Urothelium cell line (cell line): Measurements from ENCODE around the gene CDK19.
"Not testable (repeated sequence)": the region's sequence is repeated elsewhere in the genome, so short reads cannot be mapped to it uniquely, and the experiment has no call there.

Experiments used
- DNase-seq: peaks from one replicate; pipeline ENCODE4 v3.0.0; 2011; ENCODE audit warnings: low spot score, mixed read lengths
- FAIRE-seq: peaks from 2 replicates; lab custom pipeline; 2011; peaks lifted over from hg19 to GRCh38; lab: Jason Lieb, UNC

CDK19 gene

DNA sequence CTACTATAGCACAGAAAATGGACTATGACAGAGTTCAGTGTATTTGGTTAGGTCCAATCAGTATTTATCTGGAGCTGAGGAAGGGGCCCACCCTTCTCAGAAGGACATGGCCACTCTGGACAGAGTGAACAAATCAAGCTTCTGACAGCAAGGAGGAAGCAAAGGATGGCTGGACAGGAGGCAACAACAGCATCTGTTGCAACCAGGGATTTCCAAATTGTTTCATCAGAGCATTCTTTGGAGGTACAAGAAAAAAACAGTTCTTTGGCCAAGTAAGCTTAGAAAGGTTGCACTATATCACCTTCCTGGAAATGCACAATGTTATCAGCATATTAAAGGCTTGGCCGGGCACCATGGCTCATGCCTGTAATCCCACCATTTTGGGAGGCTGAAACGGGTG is 220.2 kb downstream of the CDK19 start:
- DNase-seq: no peak
- FAIRE-seq: no peak

DNA sequence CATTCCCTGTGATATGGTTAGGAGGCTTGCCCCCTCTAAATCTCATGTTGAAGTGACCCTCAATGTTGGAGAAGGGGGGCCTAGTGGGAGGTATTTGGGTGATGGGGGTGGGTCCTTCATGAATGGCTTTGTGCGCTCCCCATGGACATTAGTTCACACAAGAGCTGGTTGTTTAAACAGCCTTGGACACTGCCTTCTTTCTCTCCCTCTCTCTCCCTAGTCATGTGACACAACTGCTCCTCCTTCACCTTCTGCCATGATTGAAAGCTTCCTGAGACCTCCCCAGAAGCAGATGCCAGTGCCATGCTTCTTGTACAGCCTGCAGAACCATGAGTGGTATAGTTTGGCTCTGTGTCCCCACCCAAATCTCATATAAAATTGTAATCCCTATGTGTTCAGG is 221.6 kb downstream of the CDK19 start:
- no peak for FAIRE-seq
- no peak for DNase-seq

- DNase-seq (no peak), FAIRE-seq (no peak)
Measured at GRCh38 chr6:110592765-110593164, 222.5 kb downstream of the CDK19 start.

- FAIRE-seq: no peak
- DNase-seq: no peak
Measured at GRCh38 chr6:110590821-110591351, 224.4 kb downstream of the CDK19 start.

DNA sequence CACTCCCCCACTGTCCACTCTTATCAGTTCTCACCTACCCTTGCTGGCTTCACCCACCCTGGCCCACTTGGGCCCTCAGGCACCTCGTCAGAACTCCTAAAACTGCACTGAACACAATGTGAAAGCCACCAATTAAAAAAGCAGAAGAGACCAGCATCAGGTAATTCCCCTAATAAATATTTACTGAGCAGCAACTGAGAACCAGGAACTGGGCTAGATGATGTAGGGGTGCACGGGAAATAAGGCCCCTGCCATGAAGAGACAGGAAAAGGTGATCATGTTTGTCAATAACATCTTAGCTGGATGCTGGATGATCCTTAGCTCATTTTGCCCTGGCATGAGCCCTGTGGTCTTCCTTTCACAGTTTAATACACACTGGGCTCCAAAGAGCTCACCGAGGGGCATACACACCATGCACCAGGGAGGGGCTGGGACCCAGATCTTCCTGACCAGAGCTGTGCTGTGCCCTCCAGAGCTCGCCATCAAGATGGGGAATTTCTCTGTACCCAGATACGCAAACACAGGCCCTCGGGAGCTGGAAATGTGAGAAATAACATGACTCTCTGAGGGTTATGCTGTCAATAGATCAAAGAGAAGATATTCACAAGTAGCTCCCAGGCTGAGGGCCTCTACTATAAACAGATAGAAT is 225.3 kb downstream of the CDK19 start:
- DNase-seq (no peak), FAIRE-seq (no peak)

- no peak for FAIRE-seq
- no peak for DNase-seq
Measured at GRCh38 chr6:110587328-110587727, 227.9 kb downstream of the CDK19 start.

GRCh38 chr6:110581679-110582078 is 233.6 kb downstream of the CDK19 start:
- DNase-seq (no peak), FAIRE-seq (no peak)

DNA sequence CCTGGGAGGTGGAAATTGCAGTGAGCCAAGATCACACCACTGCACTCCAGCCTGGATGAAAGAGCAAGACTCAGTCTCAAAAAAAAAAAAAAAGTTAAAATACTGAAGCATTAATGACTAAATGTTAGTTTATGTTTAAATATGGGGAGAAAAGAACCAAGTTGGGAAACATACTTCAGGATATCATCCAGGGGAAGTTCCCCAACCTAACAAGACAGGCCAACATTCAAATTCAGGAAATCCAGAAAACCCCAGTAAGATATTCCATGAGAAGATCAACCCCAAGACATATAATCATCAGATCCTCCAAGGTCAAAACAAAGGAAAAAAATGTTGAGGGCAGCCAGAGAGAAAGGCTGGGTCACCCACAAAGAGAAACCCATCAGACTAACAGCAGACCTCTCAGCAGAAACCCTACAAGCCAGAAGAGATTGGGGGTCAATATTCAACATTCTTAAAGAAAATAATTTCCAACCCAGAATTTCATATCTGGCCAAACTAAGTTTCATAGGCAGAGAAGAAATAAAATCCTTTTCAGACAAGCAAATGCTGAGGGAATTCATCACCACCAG is 237.6 kb downstream of the CDK19 start:
- DNase-seq, FAIRE-seq: not testable (repeated sequence)

DNA sequence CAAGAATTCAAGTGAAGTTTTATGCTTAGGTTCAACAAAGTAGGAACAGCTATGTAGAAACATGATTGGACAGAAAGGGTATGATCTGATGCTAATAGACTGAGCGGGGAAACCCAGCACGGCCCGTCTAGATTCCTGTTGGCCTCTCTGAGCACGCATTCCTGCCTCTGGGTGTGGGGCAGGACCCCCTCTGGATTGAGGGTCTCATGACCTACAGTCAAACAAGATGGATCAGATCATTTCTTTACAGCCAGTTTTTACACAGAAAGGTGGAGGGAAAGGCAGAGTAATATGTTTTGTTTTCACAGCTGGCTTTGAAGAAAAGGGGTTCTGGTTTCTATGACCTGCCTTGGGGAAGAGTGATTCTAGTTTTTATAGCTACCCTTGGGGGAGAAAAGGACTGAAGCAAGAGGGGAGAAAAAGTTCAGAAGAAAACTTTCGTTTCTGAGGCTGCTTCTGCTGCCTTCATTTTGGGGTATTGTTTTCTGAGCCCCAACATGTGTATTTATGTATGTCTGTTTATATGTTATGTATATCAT is 239.3 kb downstream of the CDK19 start:
- FAIRE-seq (no peak), DNase-seq (no peak)

- FAIRE-seq (no peak), DNase-seq (no peak)
Measured at GRCh38 chr6:110574817-110575216, 240.5 kb downstream of the CDK19 start.

- DNase-seq (no peak), FAIRE-seq (no peak)
Measured at GRCh38 chr6:110573537-110573936, 241.7 kb downstream of the CDK19 start.

DNA sequence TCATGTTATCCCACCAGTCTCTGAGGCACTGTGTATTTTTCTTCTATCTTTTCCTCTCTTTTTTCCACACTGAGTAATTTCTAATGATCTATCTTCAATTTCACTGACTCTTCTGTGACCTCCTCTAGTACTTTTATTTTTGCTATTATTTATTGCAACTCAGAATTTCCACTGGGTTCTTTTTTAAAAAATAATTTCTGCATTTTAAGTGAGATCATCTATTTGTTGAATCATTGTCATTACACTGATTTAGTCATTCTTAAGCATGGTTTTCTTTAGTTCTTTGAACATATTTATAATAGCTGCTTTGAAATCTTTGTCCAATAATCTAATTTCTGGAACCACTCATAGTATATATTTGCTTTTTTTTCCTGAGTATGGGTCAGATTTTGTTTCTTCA is 242.1 kb downstream of the CDK19 start:
- FAIRE-seq: no peak
- no peak for DNase-seq

DNA sequence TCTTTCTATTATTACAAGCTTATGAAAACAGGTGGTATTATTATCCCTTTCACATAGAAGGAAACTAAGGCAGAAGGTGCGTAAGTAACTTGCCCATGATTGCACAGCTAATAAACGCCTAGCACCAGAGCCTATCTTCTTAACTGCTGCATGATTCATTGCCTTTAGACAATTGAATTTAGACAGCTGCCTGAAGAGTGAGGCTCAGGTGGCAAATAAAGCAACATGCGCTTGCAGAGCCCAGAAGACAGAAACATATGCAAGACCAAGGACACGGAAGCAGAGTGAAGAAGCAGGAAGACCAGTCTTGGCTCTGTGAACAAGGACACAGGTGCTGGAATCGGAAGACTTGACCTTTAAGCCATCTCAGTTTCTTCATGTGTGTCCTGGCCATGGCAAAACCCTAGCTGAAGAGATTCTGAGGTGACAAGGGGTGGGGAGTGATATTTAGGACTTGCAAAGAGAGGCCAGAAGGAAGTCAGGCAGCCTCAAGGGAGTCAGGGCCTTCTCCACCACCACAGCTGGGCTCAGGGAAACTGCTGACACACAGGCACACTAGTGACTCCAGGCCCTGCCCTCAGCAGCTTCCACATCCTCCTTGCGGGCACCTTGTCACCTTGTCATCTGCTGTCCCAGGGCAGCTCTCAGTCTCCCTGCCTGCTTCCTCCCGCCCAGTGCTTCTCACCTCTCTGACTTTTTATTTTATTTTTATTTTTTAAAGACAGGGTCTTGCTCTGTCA is 247.1 kb downstream of the CDK19 start:
- no peak for FAIRE-seq

GRCh38 chr6:110566346-110567125 is 248.7 kb downstream of the CDK19 start:
- FAIRE-seq (no peak), DNase-seq (peak; percentile 18)

More for the DNA sequence above, 247.1 kb downstream of the CDK19 start:
- DNase-seq: no peak

DNA sequence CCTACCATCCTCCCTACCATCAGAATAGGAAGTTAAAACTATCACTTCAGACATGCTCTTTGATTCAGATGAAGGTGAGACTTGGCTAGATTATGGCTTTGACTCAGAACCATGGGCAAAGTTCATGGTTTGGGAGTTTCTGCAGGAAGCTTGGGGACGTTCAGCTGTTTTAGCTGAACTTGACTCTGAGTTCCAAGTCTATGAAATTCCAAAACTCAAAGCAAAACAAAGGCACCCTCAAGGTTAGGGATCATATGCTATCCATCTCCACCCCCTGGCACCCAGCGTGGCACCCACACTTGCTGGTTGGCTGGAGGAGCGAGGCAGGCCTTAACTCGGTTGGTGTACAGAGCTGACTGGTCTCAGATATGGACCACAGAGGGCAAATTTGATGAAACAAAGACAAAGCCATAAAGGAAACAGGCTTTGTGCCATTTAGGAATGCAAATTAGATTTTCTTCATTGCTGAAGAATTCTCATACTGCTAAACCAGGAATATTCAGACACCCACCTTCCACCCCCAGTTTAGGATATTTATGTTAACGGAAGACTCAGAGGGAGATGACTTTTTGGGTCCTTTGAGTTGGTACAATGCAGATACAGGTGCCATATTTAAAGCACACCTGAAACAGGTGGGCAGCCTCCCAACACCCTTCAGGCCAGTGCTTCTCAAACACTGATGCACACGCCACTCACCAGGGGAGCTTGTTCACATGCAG is 250.4 kb downstream of the CDK19 start:
- DNase-seq (no peak), FAIRE-seq (no peak)

DNA sequence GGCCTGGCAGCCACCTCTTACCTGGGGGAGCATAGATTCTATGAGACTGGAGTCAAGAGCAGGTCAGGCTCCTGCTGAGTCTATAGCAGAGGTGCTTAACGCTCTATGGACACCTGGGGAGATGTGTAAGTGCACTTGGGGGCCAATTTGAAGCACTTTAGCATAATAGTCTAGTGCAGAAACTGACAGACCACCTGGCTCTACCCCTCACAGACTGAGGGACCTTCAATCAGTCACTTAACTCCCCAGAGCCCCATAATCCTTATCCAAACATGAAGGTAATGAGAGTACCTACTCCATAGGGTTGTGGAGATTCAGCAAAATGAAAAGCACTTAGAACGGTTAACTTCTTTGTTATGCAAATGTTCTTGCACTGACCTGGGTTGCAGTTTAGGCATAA is 251.6 kb downstream of the CDK19 start:
- FAIRE-seq (no peak), DNase-seq (no peak)

DNA sequence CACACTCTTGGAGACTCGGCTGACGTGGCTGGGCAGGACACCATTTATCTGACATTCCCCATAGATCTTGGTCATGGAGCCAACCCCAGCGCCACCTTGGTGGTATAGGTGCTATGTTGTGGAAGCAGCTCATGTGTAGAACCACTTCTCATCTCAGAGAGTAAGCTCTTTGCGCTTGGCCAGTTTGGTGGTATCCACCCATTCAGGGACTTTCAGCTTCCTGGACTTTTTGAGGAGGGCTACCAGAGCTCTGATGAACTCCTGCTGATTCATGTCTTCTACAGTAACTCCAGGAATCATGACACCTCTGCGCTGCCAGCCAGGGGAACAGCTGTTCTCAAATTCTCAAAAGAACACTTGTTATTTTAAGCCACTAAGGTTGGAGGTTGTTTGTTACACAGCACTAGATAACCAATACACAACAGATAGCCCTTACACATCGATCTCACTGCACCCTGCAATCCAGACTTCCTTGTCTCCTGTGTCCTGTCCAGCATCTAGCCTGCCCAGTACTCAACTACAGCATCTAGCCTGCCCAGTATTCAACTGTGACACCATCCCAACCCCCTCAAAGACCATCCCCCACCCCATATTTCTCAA is 252.9 kb downstream of the CDK19 start:
- DNase-seq: no peak
- no peak for FAIRE-seq

DNA sequence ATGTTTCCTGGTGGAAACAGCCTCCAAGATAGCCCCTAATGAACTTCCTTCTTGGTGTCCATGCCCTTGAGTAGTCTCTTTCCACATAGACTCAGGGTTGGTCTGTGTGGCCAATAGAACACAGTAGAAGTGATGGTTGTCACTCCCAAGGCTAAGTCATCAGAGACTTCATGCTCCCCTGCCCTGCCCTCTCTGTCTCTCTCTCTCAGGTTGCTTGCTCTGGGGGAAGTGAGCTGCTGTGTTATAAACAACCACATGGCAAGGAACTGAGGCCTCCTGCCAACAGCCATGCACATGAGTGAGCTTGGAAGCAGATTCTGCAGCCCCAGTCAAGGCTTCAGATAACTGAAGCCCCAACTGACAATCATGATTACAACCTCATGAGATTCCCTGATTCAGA is 253.6 kb downstream of the CDK19 start:
- FAIRE-seq (no peak), DNase-seq (no peak)

GRCh38 chr6:110561008-110561396 is 254.3 kb downstream of the CDK19 start:
- FAIRE-seq: no peak

More at GRCh38 chr6:110561008-110561396, 254.3 kb downstream of the CDK19 start:
- DNase-seq: no peak
